ENCODE data around the gene DNAJC10. TPM values are rescaled to one million over a fixed set of nuclear protein-coding genes. Genes with fewer than 3 reads are reported as not detected.
"Not testable (repeated sequence)": the region's sequence is repeated elsewhere in the genome, so short reads cannot be mapped to it uniquely, and the experiment has no call there.

The DNAJC10 gene
- total and polyA plus RNA-seq, 9 of the 15 experiments (the other 6 are each of a cell fraction or from before 2014, with no cell fraction given): 9.8 to 77.7 (median 57.3) TPM

GRCh38 chr2:182782686-182783085, 66.6 kb downstream of the DNAJC10 start (continued):
- TF ChIP-seq, protein P1, sequence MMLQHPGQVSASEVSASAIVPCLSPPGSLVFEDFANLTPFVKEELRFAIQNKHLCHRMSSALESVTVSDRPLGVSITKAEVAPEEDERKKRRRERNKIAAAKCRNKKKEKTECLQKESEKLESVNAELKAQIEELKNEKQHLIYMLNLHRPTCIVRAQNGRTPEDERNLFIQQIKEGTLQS (IDR thresholded peaks at IDR 0.05): peak; percentile 48; the same call in 1 of the 2 replicates
- TF ChIP-seq, protein P1 (CRISPR knock-in tag; conservative IDR thresholded peaks at IDR 0.05): not testable (repeated sequence)

DNA sequence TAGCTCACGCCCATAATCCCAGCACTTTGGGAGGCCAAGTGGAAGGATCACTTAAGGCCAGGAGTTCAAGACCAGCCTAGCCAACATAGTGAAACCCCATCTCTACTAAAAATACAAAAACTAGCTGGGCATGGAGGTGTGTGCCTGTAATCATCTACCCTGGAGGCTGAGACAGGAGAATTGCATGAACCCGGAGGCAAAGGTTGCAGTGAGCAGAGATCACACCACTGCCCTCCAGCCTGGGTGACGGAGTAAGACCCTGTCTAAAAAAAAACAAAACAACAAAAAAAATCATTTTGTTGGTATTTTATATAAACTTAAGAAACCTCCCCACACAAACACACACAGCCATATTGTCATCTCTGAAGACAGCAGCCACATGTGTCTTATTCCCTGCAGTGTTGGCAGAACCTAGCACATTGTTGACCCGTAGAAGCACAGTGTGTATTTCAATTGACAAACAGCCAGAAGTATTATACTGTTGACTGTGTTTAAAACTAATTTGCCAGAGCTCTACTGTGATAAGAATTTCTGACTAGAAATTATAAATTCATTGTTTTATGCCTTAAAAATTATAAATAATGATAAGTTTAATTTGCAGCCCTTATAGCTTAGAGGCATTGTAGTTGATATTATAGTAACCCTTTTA, 68.1 kb downstream of the DNAJC10 start:
- Histone ChIP-seq H3K4me2 (ENCODE audit: insufficient read depth, low read length) (no peak overlapping the region), H3K9me1 (ENCODE audit: control insufficient read depth, insufficient read depth, low read length) (no peaks in the 10 kb centered on the region), H3K36me3 (ENCODE audit: control insufficient read depth, insufficient read depth, low read length) (peaks cover 2% of the 10 kb centered on the region; the same call in 1 of the 3 replicates), H4K20me1 (replicated peaks; ENCODE audit: control insufficient read depth, insufficient read depth, low read length) (no peaks in the 10 kb centered on the region), H3K27ac (ENCODE audit: extremely low read depth, low read depth, low read length) (no peak overlapping the region), H3K4me3 (no peak overlapping the region), H2AFZ (ENCODE audit: low read depth, low read length) (no peak overlapping the region), H3K4me1 (replicated peaks in 1 of 2; ENCODE audit: control insufficient read depth in 2 of 2, insufficient read depth in 2 of 2, low read length in 2 of 2) (no peaks in the 10 kb centered on the region; a peak in 2 of 5 replicates), H3K79me2 (ENCODE audit: control insufficient read depth, insufficient read depth, low read length) (no peaks in the 10 kb centered on the region), H3K9me3 (replicated peaks; ENCODE audit: control insufficient read depth, insufficient read depth, low read depth, low read length) (no peaks in the 10 kb centered on the region), H3K9ac (ENCODE audit: insufficient read depth in 1 of 2, low read depth in 2 of 2, low read length in 2 of 2) (no peak overlapping the region), H3K27me3 (ENCODE audit: control insufficient read depth in 2 of 2, insufficient read depth in 2 of 2, low read length in 2 of 2) (no peaks in the 10 kb centered on the region)
- TF ChIP-seq, protein P2, sequence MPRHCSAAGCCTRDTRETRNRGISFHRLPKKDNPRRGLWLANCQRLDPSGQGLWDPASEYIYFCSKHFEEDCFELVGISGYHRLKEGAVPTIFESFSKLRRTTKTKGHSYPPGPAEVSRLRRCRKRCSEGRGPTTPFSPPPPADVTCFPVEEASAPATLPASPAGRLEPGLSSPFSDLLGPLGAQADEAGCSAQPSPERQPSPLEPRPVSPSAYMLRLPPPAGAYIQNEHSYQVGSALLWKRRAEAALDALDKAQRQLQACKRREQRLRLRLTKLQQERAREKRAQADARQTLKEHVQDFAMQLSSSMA (CRISPR knock-in tag; IDR thresholded peaks at IDR 0.05): no peak
- TF ChIP-seq BRCA1 (IDR thresholded peaks at IDR 0.05): no peak
- TF ChIP-seq BRCA1 (CRISPR knock-in tag; IDR thresholded peaks at IDR 0.05): no peak
- no peak for TF ChIP-seq KDM1A (IDR thresholded peaks at IDR 0.05)
- TF ChIP-seq ZNF316 (IDR thresholded peaks at IDR 0.05): 0 out of 2 replicates have a peak, but pooled peaks have one; percentile 28
- no peak for TF ChIP-seq ARID1B (IDR thresholded peaks at IDR 0.05)
- no peak for TF ChIP-seq POLR2AphosphoS2 (IDR thresholded peaks at IDR 0.05; ENCODE audit: low read length)
- no peak for TF ChIP-seq EZH2 (IDR thresholded peaks at IDR 0.05; ENCODE audit: borderline replicate concordance, low read depth, low read length)
- in situ Hi-C loops (cut with MboI) (no loop called here), intact Hi-C loops (cut with micrococcal nuclease) (loop anchor here (1.0 to 5.0 kb wide), 2 partner anchors 83 to 196 kb away; partner anchors contain the start of gene FRZB)
- ATAC-seq: peak; percentile 35; the same call in 2 of the 3 replicates
- CTCF ChIA-PET (ENCODE audit: low intra/inter-chr PET ratio): interaction anchor here (0.9 kb wide), 1 partner anchor 196 kb away, joined by 3 read pairs; no protein-coding TSS in a partner anchor
- no peak for DNase-seq (ENCODE audit: extremely low read depth in 1 of 4, low spot score in 3 of 4)
- BruUV-seq (replicated peaks): no TSS peak
- POLR2A ChIA-PET: no interaction called here
- no peak for FAIRE-seq
- 86% methylated on average over 4 of the region's 4 CpGs for WGBS (ENCODE audit: insufficient coverage, low coverage, missing lambda C conversion rate)
